HPDE6-E6E7 (cell line): ENCODE measurements around the gene TMEM234.
"Not testable (repeated sequence)": the region's sequence is repeated elsewhere in the genome, so short reads cannot be mapped to it uniquely, and the experiment has no call there.

Source experiments
- DNase-seq: peaks from one replicate; pipeline ENCODE4 v3.0.0; 2011; ENCODE audit warnings: missing footprints; ENCODE audit errors: extremely low spot score

TMEM234 gene

GRCh38 chr1:32221980-32222755 is at the start of gene TMEM234, which contains the start of gene EIF3I:
TMEM234 (minus strand) TSS chr1:32222353; CDS start chr1:32222322, 31 bp downstream.
EIF3I (plus strand) TSS chr1:32222407; CDS start chr1:32222442, 35 bp downstream.
- DNase-seq, result peak; percentile 87

DNA sequence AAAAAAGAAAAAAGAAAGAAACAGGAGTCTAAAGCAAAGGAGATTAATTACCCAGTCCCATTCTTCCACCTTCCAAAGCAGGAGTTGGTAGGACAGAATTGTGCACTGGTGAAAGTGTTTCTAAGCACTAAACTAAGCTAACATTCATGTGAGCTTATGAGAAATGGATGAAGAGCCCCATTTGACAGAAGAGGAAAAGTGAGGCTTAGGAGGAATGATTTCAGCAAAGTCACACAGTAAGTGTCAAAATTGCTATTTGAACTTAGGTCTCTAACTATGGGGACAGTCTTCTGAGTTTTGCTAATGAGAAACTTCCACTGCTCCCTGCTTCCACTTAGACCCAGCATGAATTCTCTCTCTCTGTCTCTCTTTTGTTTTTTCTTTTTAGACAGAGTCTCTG is 47.6 kb upstream of the TMEM234 start:
- DNase-seq, result no peak

DNA sequence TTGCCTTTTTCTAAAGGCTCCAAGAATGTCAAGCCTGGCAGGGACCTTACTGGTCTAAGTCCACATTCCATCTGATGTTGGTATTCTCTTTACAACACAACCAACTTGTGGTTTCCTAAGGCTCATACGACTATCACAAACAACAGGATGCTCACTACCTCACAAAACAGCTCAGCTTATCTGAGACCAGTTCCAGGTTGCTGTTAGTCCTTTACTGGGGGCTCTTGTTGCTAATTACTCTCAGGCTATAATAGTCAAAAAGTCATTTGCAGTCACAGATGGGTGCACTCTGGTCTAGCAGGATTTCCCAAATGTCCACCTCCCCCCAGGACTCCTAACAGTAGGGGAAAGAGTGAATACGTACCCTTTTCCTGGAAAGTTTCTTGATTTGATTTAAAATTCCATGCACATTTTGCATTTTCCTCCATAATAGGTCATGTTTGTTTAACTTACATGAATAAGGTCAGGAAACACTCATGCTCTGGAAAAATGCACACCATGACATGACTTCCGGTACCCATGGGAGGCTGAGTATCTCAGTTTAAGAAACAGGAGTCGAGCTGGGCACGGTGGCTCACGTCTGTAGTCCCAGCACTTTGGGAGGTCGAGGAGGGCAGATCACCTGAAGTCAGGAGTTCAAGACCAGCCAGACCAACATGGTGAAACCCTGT is 44.9 kb upstream of the TMEM234 start:
- no peak for DNase-seq

- DNase-seq, result no peak
Observed at GRCh38 chr1:32265846-32266245, 43.7 kb upstream of the TMEM234 start.

DNA sequence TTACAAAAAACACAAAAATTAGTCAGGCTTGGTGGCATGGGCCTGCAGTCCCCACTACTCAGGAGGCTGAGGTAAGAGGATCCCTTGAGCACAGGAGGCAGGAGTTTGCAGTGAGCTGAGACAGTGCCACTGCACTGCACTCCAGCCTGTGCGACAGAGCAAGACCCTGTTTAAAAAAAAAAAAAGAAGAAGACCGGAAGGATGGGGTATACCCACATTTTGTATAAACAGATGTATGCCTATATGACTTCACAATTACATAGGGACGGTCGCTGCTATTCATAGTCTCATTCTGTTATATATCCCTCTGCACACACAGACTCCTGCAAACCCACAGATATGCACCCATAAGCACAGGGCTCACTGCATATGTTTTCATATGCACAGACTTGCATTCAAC is 41.6 kb upstream of the TMEM234 start:
- no peak for DNase-seq

- DNase-seq, result not testable (repeated sequence)
Observed at GRCh38 chr1:32263236-32263593, 41.1 kb upstream of the TMEM234 start.

GRCh38 chr1:32257227-32257508 is 35.0 kb upstream of the TMEM234 start:
- no peak for DNase-seq

- DNase-seq, result no peak
Observed at GRCh38 chr1:32256473-32257226, 34.5 kb upstream of the TMEM234 start.

DNA sequence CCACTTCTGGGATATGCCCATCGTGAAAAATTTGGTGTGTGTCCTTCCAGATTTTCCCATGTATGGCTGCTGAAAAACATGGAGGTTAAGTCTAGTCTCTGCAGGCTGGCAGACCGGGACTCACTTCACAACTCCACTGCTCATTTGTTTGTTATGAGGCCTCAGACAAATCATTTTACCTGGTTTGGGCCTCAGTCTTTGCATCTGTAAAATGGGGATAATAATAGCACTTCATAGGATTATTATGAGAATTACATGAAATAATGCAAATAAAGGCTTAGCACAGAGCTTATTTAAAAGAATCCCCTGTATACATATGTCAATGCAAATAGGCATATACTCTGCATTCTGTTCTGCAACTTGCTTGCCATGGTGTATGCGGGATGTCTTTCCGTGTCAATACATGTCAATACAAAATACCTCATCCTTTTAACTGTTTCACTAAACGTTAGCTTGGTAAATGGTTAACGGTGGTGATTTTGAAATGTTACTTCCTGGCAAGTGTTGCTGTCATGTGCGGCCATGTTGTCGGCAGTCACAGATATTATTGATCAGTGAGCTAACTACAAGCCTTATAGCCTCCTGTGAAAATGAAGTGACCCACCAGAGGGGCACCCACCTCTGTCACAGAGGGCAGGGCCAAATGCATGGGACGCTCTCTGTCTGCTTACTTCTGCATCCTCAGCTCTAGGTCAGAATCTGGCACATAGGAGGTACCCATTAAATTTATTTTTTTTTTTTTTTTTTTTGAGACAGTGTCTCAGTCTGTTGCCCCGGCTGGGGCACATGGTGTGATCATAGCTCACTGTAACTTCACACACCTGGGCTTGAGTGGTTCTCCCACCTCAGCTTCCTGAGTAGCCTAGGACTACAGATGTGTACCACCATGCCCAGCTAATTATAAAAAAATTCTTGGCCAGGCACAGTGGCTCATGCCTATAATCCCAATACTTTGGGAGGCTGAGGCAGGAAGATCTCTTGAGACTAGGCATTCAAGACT is 33.2 kb upstream of the TMEM234 start:
- DNase-seq, result no peak

- DNase-seq, result no peak
Observed at GRCh38 chr1:32250893-32251716, 29.0 kb upstream of the TMEM234 start, which contains the start of gene LCK. LCK (plus strand) TSS chr1:32251265; CDS start chr1:32274330, 23,065 bp downstream.

GRCh38 chr1:32249831-32250525 is 27.8 kb upstream of the TMEM234 start:
- DNase-seq, result peak; percentile 78

DNA sequence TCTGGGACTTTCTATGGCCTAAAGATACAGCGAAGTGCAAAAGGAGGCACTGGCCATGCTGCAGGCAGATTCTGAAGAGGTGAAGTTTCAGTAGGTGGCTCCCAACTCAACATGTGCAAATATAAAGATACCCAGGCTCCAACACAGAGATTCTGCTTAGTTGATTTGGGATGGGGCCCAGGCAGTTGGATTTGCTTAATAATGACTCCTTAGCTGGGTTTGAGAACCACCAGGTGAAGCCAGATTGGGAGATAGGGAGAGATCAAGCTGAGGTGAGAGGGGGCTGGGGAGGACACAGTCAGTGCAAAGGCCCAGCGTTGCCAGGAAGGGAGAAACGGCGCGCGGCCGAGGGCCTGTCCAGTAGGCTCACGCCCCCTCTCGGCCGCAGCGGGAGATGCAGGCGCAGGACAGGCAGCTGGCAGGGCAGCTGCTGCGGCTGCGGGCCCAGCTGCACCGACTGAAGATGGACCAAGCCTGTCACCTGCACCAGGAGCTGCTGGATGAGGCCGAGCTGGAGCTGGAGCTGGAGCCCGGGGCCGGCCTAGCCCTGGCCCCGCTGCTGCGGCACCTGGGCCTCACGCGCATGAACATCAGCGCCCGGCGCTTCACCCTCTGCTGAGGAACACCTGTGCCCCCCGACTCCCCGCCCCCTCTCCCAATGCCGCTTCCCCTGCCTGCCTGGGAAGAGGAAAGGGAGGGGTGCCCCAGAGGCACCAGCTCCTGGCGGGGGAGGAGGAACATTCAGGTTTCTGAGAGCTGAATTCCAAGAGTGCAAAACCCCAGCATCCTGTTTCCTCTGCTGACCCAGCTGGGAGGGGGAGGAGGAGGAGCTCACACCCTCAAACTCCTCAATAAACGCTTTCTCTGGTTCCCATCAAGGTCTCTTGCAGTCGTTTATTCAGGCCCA is 26.1 kb upstream of the TMEM234 start:
- DNase-seq, result peak; percentile 82

GRCh38 chr1:32247452-32247851 is 25.3 kb upstream of the TMEM234 start:
- DNase-seq, result no peak

- no peak for DNase-seq
Observed at GRCh38 chr1:32246888-32247273, 24.7 kb upstream of the TMEM234 start, which contains the start of gene FAM167B. FAM167B (plus strand) TSS chr1:32247222; CDS start chr1:32247422, 200 bp downstream.

- DNase-seq, result no peak
Observed at GRCh38 chr1:32242341-32242851, 20.2 kb upstream of the TMEM234 start.

- no peak for DNase-seq
Observed at GRCh38 chr1:32241001-32241763, 19.0 kb upstream of the TMEM234 start.

DNA sequence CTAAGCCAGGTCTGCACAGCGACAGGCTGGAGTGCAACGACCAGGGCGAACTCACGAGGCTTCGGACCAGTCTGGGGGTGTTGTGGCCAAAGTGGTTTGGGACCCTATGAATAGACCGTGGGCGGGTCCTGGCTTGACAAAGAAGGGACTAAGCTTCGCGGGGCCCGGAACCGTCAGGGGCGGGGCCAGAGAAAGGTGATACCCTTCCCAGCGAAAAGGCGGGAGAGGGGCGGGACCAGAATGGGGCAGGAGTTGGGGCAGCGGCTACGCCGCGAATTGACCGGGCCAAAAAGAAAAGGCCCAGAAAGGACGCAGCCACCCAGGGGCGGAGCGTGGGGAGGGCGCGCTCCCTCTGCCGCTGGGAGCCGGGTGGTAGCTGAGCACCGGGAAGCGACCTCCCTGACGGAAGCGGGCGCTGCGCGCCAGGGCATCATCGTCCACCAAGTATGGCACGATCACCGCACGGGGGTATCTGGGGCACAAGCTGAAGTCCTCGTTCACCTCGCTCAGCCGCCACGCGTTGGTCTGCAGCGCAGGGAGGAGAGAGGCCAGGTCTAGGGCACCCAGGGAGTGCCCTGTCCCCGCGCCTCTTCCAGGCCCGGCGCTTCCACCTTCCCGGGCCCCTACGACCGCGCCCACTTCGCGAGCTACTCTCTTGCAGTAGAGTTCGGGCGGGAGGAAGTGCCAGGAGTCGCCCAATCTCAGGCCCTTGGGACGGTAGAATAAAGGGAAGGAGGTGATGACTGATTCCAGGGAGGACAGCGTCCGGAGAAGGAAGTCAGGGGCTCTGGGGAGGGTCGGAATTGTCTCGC is 18.2 kb upstream of the TMEM234 start:
- no peak for DNase-seq
